Fibroblast of skin of left quadriceps (primary cell): ENCODE measurements around the gene CACNB2.

Experiments
- DNase-seq, 2 experiments: peaks; one replicate each; pipeline ENCODE4 v3.0.0-alpha.2; 2013; ENCODE audit warnings: low read depth in 2 of 2

CACNB2 gene

DNA sequence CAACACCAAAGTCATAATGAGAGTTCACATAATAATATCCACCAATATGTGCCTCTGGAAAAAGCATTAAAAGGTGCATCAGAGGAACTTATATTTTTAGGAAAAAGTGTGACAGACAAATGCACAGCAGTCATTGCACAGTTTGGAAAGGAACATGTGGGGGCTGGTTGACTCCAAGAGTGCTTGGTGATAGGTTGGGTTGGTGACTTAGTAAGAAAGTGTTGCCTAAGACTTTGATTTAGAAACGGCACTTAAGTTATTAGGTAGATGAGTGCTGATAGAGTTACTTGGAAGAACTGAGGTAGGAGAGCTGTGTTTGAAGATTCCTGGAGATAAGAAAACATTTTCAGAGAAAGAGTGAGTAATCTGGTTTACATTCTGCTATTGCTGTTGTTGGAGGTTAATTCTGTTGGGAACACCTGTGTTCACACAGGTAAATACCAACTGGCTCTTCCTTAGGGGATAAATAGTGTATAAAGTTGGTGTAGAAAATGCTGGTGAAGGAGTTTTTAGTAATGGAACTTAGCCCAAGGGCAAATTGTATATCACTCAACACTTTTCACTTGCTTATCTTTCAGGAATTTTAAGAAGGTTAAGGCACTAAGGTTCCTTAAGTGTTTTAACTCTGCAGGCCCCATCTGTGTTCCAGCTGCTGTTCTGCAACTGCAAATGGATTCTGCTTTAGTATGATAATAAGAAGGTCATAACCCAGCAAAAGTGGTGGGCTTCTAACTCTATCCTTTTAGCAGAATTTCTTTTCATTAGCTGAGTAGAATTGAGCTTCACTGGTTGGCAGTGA lies 315.1 kb downstream of the CACNB2 start:
- no peak for DNase-seq

DNA sequence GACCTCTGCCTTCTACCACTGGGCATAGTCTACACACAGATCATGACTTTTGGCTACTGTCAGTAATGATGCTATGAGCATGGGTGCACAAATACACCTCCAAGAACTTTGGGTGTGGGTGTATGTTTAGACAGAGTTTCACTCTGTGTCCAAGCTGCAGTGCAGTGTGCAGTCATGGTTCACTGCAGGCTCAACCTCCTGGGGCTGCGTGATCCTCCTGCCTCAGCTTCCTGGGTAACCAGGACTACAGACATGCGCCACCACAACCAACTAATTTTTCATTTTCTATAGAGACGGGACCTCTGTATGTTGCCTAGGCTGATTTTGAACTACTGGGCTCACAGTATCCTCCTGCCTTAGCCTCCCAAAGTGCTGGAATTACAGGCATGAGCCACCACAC lies 316.8 kb downstream of the CACNB2 start:
- DNase-seq: no peak

DNA sequence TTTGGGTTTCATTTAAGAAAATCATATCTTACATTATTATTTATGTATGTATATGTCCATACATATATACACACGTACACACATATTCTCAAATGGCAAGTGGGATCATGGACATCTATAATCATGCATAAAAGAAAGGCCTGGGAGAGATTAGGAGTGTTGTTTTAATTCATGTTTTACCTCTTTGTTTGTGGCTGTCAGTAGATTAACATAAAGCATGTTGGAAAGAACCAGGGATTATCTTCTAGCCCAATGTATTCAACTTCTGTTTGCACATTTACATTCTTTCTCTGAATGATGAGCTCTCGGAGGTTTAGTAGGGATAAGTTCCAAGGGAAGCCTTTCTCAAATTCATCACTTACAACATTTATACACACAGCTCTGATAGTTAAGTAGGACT lies 319.8 kb downstream of the CACNB2 start:
- no peak for DNase-seq

DNA sequence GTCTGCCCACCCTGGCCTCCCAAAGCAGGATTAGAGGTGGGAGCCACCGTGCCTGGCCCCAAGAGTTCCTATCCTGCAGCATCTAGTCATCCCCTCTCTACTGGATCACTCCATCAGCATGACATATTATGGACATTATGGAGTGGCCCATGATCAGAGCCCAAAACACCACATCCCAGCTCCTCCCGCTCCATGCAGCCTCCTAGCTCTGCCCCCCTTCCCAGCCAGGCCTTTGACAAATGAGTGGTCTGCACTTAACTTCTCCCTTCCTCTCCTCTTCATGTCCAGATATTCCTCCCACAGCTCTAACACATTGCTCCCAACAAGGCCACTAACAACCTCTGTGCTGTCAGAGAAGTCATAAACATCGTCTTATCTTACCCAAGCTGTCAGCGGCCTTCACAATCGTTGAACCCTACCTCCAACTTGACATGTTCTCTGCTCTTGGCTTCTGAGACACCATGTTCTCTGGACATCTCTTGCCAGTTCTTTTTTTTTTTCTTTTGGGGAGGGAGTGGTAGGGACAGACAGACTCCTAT lies 323.5 kb downstream of the CACNB2 start:
- no peak for DNase-seq

GRCh38 chr10:18469125-18469524 lies 328.9 kb downstream of the CACNB2 start:
- no peak for DNase-seq

DNA sequence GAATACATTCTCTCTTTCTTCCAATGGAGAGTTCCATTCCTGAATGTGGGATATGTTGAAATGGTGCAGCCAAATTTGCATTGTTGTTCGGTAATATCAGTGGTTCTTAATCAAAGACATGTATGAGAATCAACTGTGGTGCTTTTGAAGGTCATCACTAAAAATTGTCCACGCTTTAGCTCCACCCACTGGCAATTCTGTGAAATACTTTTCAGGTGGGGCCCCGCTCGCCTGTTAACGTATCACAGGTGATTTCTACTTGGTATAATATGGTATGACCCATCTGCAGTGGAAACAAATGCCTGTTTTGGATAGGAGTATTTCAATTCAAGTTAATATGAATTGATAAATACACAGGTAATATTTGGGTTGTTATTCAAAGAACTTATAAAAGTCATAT lies 332.8 kb downstream of the CACNB2 start:
- DNase-seq: no peak

GRCh38 chr10:18473424-18474117 lies 333.3 kb downstream of the CACNB2 start:
- DNase-seq: no peak

DNA sequence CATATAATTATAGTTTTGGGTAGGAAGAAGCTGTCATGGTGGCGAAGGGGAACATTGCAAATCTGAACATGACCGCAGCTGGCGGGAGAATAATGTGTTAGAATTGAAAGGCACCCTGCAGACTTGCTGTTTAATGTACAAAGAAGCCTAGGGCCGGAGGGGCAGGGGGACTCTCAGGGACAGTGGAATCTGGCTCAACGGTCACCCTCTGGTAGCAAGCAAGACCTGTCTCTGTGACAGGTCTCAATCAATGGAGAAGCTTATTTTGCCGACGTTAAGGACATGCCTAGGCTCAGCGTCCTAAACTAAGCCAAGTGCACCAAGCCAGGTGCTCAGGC lies 333.9 kb downstream of the CACNB2 start:
- DNase-seq: no peak

- no peak for DNase-seq
Observed at GRCh38 chr10:18476076-18476647, 335.9 kb downstream of the CACNB2 start.

DNA sequence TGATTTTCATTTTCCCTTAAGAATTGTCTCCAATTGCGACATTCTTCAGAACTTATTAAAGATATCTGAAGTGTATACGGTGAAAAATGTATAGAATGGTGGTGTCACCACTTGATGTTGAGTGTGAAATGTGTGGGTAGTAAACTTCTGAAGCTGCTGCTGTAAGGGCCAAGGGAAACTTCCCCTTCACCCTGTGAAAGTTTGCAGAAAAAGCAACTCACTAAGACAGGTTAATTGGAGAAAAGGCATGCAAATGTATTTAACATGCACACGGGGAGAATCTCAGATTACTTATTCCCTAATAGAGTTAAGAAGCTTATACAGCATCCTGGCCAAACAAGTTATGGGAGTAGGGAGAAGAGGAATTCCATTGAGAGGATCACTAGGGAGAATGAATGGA lies 338.1 kb downstream of the CACNB2 start:
- DNase-seq: no peak

DNA sequence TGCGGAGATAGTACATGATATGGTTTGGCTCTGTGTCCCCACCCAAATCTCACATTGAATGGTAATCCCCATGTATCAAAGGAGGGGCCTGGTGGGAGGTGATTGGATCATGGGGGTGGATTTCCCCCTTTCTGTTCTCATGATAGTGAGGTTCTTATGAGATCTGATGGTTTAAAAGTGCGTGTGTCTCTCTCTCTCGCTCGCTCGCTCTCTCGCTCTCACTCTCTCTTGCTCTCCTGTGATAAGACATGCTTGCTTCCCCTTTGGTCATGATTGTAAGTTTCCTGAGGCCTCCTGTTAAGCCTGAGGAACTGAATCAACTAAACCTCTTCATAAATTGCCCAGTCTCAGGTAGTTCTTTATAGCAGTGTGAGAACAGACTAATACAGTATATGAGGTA lies 339.3 kb downstream of the CACNB2 start:
- DNase-seq: no peak

DNA sequence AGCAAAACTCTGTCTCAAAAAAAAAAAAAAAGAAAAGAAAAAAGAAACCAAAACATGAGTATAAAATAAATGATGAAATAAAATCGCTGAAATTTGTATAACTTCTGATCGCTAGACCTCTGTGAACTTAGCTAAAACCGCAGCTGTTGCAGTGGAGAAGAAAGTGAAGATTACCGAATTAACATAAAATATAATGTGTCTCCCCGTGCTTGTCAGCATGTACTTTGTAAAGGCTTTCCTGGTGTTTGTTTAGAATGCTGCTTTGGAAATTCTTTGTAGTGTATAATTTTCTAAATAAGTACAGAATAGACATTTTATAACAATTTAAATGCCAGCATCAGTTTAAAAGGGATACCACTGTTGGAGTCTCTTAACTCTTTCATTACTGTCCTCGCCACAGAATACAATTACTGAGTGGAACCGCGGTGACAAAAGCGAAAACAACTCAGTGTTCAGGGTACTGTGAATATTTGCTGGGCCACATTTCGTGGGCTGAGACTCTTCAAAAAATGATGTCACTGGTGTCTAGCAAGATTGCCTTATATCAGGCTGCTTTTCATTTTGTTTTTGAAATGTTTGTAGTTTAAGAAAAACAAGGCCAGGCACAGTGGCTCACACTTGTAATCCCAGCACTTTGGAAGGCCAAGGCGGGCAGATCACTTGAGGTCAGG lies 343.4 kb downstream of the CACNB2 start:
- DNase-seq: no peak

GRCh38 chr10:18486438-18486837 lies 346.2 kb downstream of the CACNB2 start:
- no peak for DNase-seq

DNA sequence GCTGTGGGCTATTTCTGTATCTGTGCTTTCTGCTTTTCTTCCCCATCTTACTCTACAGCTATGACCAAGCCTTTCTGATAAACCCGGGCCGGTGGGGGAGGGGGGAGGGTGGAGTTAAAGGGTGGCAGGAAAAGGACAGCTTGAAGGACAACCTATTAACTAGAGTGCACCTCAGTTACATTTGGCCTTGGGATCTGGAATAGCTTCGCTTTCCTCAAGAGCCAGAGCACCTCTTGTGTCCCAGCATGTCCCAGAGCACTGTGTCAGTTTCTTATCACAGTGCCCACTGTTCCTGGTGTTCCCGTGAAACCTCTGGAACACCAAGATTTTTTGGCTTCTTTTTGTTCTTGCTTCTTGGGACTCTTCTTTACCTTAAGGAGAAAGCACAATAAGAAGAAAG lies 350.5 kb downstream of the CACNB2 start:
- no peak for DNase-seq

GRCh38 chr10:18497806-18498369 lies 357.7 kb downstream of the CACNB2 start:
- no peak for DNase-seq

DNA sequence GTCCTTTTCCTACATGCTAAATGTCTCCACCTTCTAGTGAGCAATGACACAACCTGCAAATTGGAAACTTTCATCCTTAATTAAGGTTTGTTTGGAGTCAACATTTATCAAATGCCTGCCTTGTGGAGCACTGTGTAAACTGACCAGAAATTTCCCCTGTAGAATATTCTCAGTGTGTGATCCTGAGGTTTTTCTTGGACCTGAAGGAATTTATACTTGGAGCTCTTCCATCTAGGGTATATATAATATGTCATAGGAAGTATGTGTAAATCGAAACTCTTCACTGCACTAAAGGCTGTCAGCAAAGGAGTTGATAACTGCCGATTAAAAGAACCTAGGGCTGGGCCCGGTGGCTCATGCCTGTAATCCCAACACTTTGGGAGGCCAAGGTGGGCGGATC lies 358.8 kb downstream of the CACNB2 start:
- DNase-seq: peak; percentile 6 to 8

DNA sequence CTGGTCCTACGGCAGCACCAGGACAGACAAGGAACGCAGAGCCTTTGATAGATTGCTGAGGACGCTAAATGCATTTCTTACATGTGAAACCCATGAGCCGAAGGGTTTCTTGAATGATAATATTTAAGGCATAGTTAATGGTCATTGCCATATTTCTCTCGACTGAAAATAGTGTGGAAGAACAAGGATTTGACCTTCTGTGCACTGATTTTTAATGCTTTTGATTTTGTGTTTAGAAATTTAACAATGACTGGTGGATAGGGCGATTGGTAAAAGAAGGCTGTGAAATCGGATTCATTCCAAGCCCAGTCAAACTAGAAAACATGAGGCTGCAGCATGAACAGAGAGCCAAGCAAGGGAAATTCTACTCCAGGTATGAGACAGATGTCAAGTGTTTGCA lies 360.4 kb downstream of the CACNB2 start:
- no peak for DNase-seq

DNA sequence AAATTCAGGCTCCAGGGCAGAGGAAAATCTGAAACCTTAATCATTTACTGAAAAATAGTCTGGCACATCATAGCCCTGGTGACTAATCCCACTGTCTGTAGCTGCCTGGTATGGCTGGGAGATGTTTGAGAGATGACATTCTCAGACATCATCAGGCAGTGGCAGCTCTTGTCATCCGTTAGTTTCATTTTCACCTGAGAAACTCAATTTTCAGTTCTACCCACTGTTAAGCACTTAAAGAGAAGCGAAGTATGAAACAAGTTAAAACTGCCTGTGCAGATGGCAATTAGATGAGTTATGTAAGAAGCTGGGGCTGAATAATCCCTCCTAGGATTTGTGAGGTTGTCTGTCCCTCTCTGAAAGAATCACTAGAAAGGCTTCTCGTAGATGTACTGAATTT lies 361.0 kb downstream of the CACNB2 start:
- peak; percentile 5 to 7 for DNase-seq

- no peak for DNase-seq
Observed at GRCh38 chr10:18501629-18502028, 361.4 kb downstream of the CACNB2 start.

DNA sequence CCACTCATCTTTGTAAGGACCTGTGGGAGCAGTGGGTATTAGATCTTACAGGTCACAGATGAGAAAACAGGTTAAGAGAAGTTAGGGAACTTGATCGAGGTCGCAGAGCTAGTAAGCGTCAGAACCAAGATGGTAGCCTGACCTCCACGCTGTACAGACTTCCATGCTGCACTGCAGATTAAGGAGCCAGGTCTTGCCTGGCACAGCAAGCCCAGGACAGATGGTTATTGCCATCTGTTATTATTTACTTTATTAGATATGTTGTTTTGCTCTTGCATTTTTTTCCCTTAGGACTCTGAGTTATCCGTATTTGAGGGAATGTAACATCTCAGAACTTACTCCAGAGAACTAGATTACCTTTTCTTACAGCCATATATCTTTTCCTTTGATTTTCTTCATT lies 363.9 kb downstream of the CACNB2 start:
- DNase-seq: no peak

DNA sequence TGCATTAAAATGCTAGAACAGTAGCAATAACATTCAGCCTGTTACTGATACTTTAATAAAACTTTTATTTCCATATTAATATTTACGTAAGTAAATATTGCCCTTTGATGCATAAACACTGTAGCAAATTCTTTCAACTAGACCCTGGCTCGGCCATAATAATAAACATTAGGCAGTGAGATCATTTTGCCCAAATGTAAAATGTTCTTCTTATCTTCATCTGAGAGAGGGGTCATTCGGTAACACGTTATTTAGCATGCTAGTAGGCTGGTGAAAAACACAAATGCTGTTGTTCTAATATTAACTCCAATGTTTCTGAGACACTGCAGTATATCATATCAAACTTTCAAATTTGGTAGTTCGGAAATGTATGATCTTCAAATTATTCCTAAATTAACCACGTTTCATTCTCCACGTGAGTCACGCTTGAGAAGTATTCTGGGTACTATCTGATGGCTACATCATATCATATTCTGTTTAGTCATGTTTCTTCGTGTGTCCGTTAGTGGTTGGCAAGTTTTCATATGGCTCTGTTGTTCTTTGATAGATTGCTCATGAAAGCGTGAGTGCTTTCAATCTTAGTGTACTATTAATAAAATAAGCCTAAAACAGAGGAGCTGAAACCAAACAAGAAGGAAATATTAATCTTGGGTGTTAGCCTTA lies 365.4 kb downstream of the CACNB2 start:
- DNase-seq: no peak

DNA sequence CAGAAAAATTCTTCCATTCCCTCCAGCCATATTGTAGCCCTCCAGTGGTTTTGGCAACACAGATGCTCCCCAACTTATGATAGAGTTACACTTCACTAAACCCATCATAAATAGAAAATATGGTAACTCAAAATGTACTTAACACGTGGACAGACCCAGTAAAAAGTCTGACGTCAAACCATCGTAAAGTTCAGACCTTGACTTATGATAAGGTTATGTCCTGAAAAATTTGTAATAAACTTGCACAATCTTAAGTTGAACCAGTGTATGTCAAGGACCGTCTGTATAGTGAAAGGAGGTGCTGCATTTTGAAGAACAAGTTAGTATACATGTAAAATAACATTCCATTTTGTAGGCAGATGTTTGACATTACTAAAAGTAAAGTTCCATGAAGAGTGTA lies 368.4 kb downstream of the CACNB2 start:
- DNase-seq: no peak
